Prostate gland (tissue), 2 donors: ENCODE data around the gene TNK2.

Source experiments
- CTCF ChIP-seq, 4 experiments: fragments of 200-600 bp in 2 of 4; fragments of 450-650 bp in 2 of 4; sonication (generic) in 2 of 4; IDR thresholded peaks; 1 replicate in 3 of 4; 2 replicates in 1 of 4; pipeline ENCODE4 v1.5.1; 2016 to 2019; ENCODE audit warnings: antibody characterized with exemption in 4 of 4, mild to moderate bottlenecking in 2 of 4, moderate library complexity in 2 of 4
- POLR2A ChIP-seq: fragments of 450-650 bp; IDR thresholded peaks from one replicate; pipeline ENCODE4 v1.6.1; 2016; ENCODE audit warnings: antibody characterized with exemption, mild to moderate bottlenecking

- TF ChIP-seq POLR2A (no peak), CTCF (IDR thresholded peaks at IDR 0.05) (no peak)
Observed at GRCh38 chr3:195883801-195884200, 24.6 kb downstream of the TNK2 start.
